IMR-90 (cell line): ENCODE measurements around the gene ZKSCAN1. TPM values are rescaled to one million over a fixed set of nuclear protein-coding genes. Genes with fewer than 3 reads are reported as not detected.
A peak's percentile ranks its signal among the peaks of the same experiment; 100 is the strongest.

Experiments
- ATAC-seq: fragments of 200-7000 bp; cut with Tn5 transposase; 2 replicates; pipeline ENCODE4 v1.9.1; 2020; ENCODE audit warnings: low read depth, mild to moderate bottlenecking, moderate library complexity
- BruUV-seq: library from RNA; stranded (reverse); fragments of 400-500 nt; replicated peaks from 2 replicates; lab custom pipeline; 2021; lab: Mats Ljungman, UMichigan
- CTCF ChIA-PET: fragments of 300-600 bp; formaldehyde crosslinking; extraction: SDS; loops from one replicate; lab custom pipeline; 2021; ENCODE audit warnings: antibody characterized with exemption; lab: Yijun Ruan, JAX
- POLR2A ChIA-PET: fragments of 300-600 bp; sonication (Branson Sonifier 250); formaldehyde crosslinking; loops from one replicate; lab custom pipeline; 2022; ENCODE audit warnings: antibody characterized with exemption; ENCODE audit not compliant: unreplicated experiment; lab: Charles Lee
- DNase-seq: peaks from one replicate; pipeline ENCODE4 v3.0.0; 2013
- H2AFZ ChIP-seq: replicated peaks from 2 replicates; pipeline ENCODE3; 2013; ENCODE audit warnings: low read length, mild to moderate bottlenecking; ENCODE audit not compliant: poor library complexity
- H2AK5ac ChIP-seq: 2 replicates; pipeline ENCODE4 v1.6.1; 2013; ENCODE audit warnings: low read depth, low read length, inconsistent platforms
- H2AK9ac ChIP-seq: replicated peaks from 2 replicates; pipeline ENCODE3; 2013; ENCODE audit warnings: mild to moderate bottlenecking, low read depth, low read length, moderate library complexity; ENCODE audit not compliant: poor library complexity
- H2BK120ac ChIP-seq: 2 replicates; pipeline ENCODE4 v1.6.1; 2013; ENCODE audit warnings: low read depth, low read length, inconsistent platforms
- H2BK15ac ChIP-seq: 3 replicates; pipeline ENCODE4 v1.6.1; 2013; ENCODE audit warnings: low read depth, low read length, inconsistent platforms
- H2BK20ac ChIP-seq: 2 replicates; pipeline ENCODE4 v1.6.1; 2013; ENCODE audit warnings: low read depth, mild to moderate bottlenecking, inconsistent platforms, low read length, moderate library complexity
- H2BK5ac ChIP-seq: 2 replicates; pipeline ENCODE4 v1.6.1; 2013; ENCODE audit warnings: mild to moderate bottlenecking, low read depth, low read length, inconsistent platforms; ENCODE audit not compliant: poor library complexity, severe bottlenecking
- H3K14ac ChIP-seq: replicated peaks from 2 replicates; pipeline ENCODE4 v1.6.1; 2013; ENCODE audit warnings: low read depth, low read length, inconsistent platforms
- H3K18ac ChIP-seq: 2 replicates; pipeline ENCODE4 v1.6.1; 2013; ENCODE audit warnings: low read depth, low read length, control low read depth
- H3K23ac ChIP-seq: 2 replicates; pipeline ENCODE4 v1.6.1; 2013; ENCODE audit warnings: low read depth, low read length, inconsistent platforms
- H3K27ac ChIP-seq: 2 replicates; pipeline ENCODE4 v1.5.1; 2013; ENCODE audit warnings: mild to moderate bottlenecking, control low read depth, low read length; ENCODE audit not compliant: insufficient read depth
- H3K27me3 ChIP-seq: 2 replicates; pipeline ENCODE4 v1.6.1; 2013; ENCODE audit warnings: low read length; ENCODE audit not compliant: control insufficient read depth, insufficient read depth
- H3K36me3 ChIP-seq: 2 replicates; pipeline ENCODE4 v1.6.1; 2013; ENCODE audit warnings: low read length, mixed read lengths; ENCODE audit not compliant: control insufficient read depth, insufficient read depth
- H3K4ac ChIP-seq: 2 replicates; pipeline ENCODE4 v1.6.1; 2013; ENCODE audit warnings: low read depth, low read length, inconsistent platforms
- H3K4me1 ChIP-seq: 2 replicates; pipeline ENCODE4 v1.6.1; 2013; ENCODE audit warnings: low read length, mixed read lengths; ENCODE audit not compliant: control insufficient read depth, insufficient read depth
- H3K4me2 ChIP-seq: 2 replicates; pipeline ENCODE4 v1.6.1; 2013; ENCODE audit warnings: low read depth, mild to moderate bottlenecking, control low read depth, low read length, moderate library complexity
- H3K4me3 ChIP-seq: 2 replicates; pipeline ENCODE4 v1.5.1; 2013; ENCODE audit warnings: low read depth, mild to moderate bottlenecking, control low read depth, low read length, moderate library complexity; ENCODE audit not compliant: insufficient read depth
- H3K56ac ChIP-seq: 2 replicates; pipeline ENCODE4 v1.6.1; 2013; ENCODE audit warnings: low read length, inconsistent platforms; ENCODE audit not compliant: insufficient read depth; ENCODE audit errors: extremely low read depth
- H3K79me1 ChIP-seq, 2 experiments: 2 replicates each; pipeline ENCODE4 v1.6.1; 2013; ENCODE audit warnings: low read length in 2 of 2, inconsistent platforms in 1 of 2, low read depth in 1 of 2
- H3K9ac ChIP-seq: 2 replicates; pipeline ENCODE4 v1.6.1; 2013; ENCODE audit warnings: low read depth, low read length, control low read depth
- H3K9me1 ChIP-seq: 2 replicates; pipeline ENCODE4 v1.6.1; 2013; ENCODE audit warnings: low read length, inconsistent platforms; ENCODE audit not compliant: insufficient read depth
- H3K9me3 ChIP-seq: 2 replicates; pipeline ENCODE4 v1.6.1; 2013; ENCODE audit warnings: low read length; ENCODE audit not compliant: control insufficient read depth, insufficient read depth
- H4K20me1 ChIP-seq: 2 replicates; pipeline ENCODE4 v1.6.1; 2013; ENCODE audit warnings: low read length, inconsistent platforms; ENCODE audit not compliant: insufficient read depth
- H4K5ac ChIP-seq: 2 replicates; pipeline ENCODE4 v1.6.1; 2013; ENCODE audit warnings: mild to moderate bottlenecking, low read depth, low read length, control low read depth
- H4K8ac ChIP-seq, 2 experiments: 2 replicates each; pipeline ENCODE4 v1.6.1; 2013; ENCODE audit warnings: low read depth in 2 of 2, low read length in 2 of 2, control low read depth in 1 of 2, inconsistent platforms in 1 of 2
- H4K91ac ChIP-seq: 2 replicates; pipeline ENCODE4 v1.6.1; 2013; ENCODE audit warnings: low read depth, low read length, inconsistent platforms; ENCODE audit not compliant: insufficient read depth
- BHLHE40 ChIP-seq: fragments of 150-350 bp; IDR thresholded peaks from 2 replicates; pipeline ENCODE4 v1.6.1; 2016; ENCODE audit warnings: mild to moderate bottlenecking, low read depth, low read length
- CEBPB ChIP-seq: IDR thresholded peaks from 2 replicates; pipeline ENCODE4 v1.6.1; 2012; ENCODE audit warnings: low read depth, low read length, improper control_type of control experiment
- CHD1 ChIP-seq: IDR thresholded peaks from 2 replicates; pipeline ENCODE4 v1.6.1; 2012; ENCODE audit warnings: low read depth, low read length, improper control_type of control experiment
- CTCF ChIP-seq: conservative IDR thresholded peaks from 2 replicates; pipeline ENCODE4 v1.5.1; 2012; ENCODE audit warnings: mild to moderate bottlenecking, low read depth, low read length, improper control_type of control experiment
- ELK1 ChIP-seq: fragments of 150-350 bp; IDR thresholded peaks from 2 replicates; pipeline ENCODE4 v1.6.1; 2016; ENCODE audit warnings: low read depth, mild to moderate bottlenecking, low read length, moderate library complexity, borderline replicate concordance
- FOS ChIP-seq: fragments of 150-350 bp; IDR thresholded peaks from 2 replicates; pipeline ENCODE4 v1.6.1; 2016; ENCODE audit warnings: low read depth, low read length
- MAFK ChIP-seq: IDR thresholded peaks from 2 replicates; pipeline ENCODE4 v1.6.1; 2012; ENCODE audit warnings: low read depth, low read length, improper control_type of control experiment
- MAZ ChIP-seq: IDR thresholded peaks from 2 replicates; pipeline ENCODE4 v1.6.1; 2012; ENCODE audit warnings: low read depth, mild to moderate bottlenecking, low read length, improper control_type of control experiment, moderate library complexity, borderline replicate concordance
- MXI1 ChIP-seq: IDR thresholded peaks from 2 replicates; pipeline ENCODE4 v1.6.1; 2012; ENCODE audit warnings: low read depth, mild to moderate bottlenecking, low read length, moderate library complexity, borderline replicate concordance
- NFE2L2 ChIP-seq: fragments of 150-350 bp; IDR thresholded peaks from 2 replicates; pipeline ENCODE4 v1.6.1; 2016; ENCODE audit warnings: low read depth, mild to moderate bottlenecking, low read length
- POLR2A ChIP-seq: IDR thresholded peaks from 2 replicates; pipeline ENCODE4 v1.6.1; 2012; ENCODE audit warnings: mild to moderate bottlenecking, low read depth, low read length
- RAD21 ChIP-seq: IDR thresholded peaks from 2 replicates; pipeline ENCODE4 v1.6.1; 2012; ENCODE audit warnings: low read length, improper control_type of control experiment
- RCOR1 ChIP-seq: IDR thresholded peaks from 2 replicates; pipeline ENCODE4 v1.6.1; 2012; ENCODE audit warnings: mild to moderate bottlenecking, low read length, improper control_type of control experiment; ENCODE audit not compliant: insufficient replicate concordance
- RFX5 ChIP-seq: IDR thresholded peaks from 2 replicates; pipeline ENCODE4 v1.8.0; 2012; ENCODE audit warnings: low read depth, mild to moderate bottlenecking, low read length, moderate library complexity
- SMC3 ChIP-seq: fragments of 150-350 bp; IDR thresholded peaks from 2 replicates; pipeline ENCODE4 v1.6.1; 2016; ENCODE audit warnings: low read depth, mild to moderate bottlenecking, antibody characterized with exemption, low read length, moderate library complexity
- USF2 ChIP-seq: fragments of 150-350 bp; IDR thresholded peaks from 2 replicates; pipeline ENCODE4 v1.6.1; 2017; ENCODE audit warnings: mild to moderate bottlenecking, antibody characterized with exemption, low read length, low read depth
- WGBS, 2 experiments: methylation state at CpG; one replicate each; pipeline versions ENCODE4 v1.1.5 to v1.1.7; 2013; ENCODE audit warnings: missing lambda C conversion rate in 2 of 2; ENCODE audit not compliant: insufficient read length in 1 of 2; ENCODE audit errors: extremely low coverage in 2 of 2; 5-methylcytosine and 5-hydroxymethylcytosine counted together
- dilution Hi-C: fragments of 300-500 bp; cut with HindIII; formaldehyde crosslinking; loops from one replicate; pipeline ENCODE4 v1.14.3; 2018; ENCODE audit warnings: low sequenced_read_pairs; ENCODE audit not compliant: unreplicated experiment
- in situ Hi-C: fragments of 300-500 bp; cut with MboI; formaldehyde crosslinking; loops from 3 replicates; pipeline ENCODE4 v1.14.3; 2019; ENCODE audit warnings: low sequenced_read_pairs, inconsistent platforms, mixed read lengths
- intact Hi-C: fragments of 100-400 bp; cut with micrococcal nuclease; formaldehyde crosslinking; loops from 2 replicates; pipeline ENCODE4 v1.10.0; 2022
- polyA plus RNA-seq, 3 experiments: library from polyadenylated mRNA; depleted of rRNA; stranded (reverse); fragments of >200 nt; gene quantifications; 2 replicates each; pipeline ENCODE4 v1.2.3, GENCODE V29; 2012; ENCODE audit warnings: low replicate concordance in 1 of 3
- total RNA-seq: library from RNA; depleted of rRNA; stranded (reverse); fragments of >200 nt; gene quantifications from 2 replicates; pipeline ENCODE4 v1.2.3, GENCODE V29; 2012

Gene ZKSCAN1
- total and polyA plus RNA-seq, 2 of the 4 experiments (the other 2 are of a cell fraction): 13.7 to 40.7 TPM

GRCh38 chr7:100033526-100033925 lies 18.1 kb downstream of the ZKSCAN1 start:
- Histone ChIP-seq H3K79me1 (peaks cover 42 to 74% of the 10 kb centered on the region in 2 experiments), H4K20me1 (peaks cover 9% of the 10 kb centered on the region; the same call in 1 of the 2 replicates), H2AK5ac (no peak overlapping the region), H4K91ac (no peak overlapping the region), H2BK15ac (peak overlapping the region; percentile 67; the same call in 1 of the 3 replicates), H3K27ac (no peak overlapping the region), H3K56ac (no peak overlapping the region), H3K4ac (peak overlapping the region; percentile 34; the same call in 1 of the 2 replicates), H3K9me3 (peaks cover 13% of the 10 kb centered on the region), H4K5ac (no peak overlapping the region), H3K23ac (no peak overlapping the region), H4K8ac (no peak overlapping the region), H2AFZ (no peak overlapping the region), H3K18ac (no peak overlapping the region), H3K14ac (no peak overlapping the region), H3K4me3 (no peak overlapping the region), H3K4me1 (peaks cover 16% of the 10 kb centered on the region), H2BK120ac (peak overlapping the region; percentile 91; the same call in 1 of the 2 replicates), H2BK5ac (no peak overlapping the region), H3K36me3 (peaks cover 52% of the 10 kb centered on the region), H3K27me3 (no peaks in the 10 kb centered on the region), H3K9ac (no peak overlapping the region), H3K4me2 (no peak overlapping the region), H2AK9ac (no peak overlapping the region), H2BK20ac (no peak overlapping the region; the same call in 1 of the 2 replicates), H3K9me1 (peaks cover 12% of the 10 kb centered on the region)
- TF ChIP-seq NFE2L2: no peak
- TF ChIP-seq POLR2A: no peak
- no peak for TF ChIP-seq ELK1
- no peak for TF ChIP-seq MAZ
- no peak for TF ChIP-seq CHD1
- no peak for TF ChIP-seq MAFK
- TF ChIP-seq CTCF: no peak
- TF ChIP-seq CEBPB: no peak
- no peak for TF ChIP-seq FOS
- no peak for TF ChIP-seq BHLHE40
- TF ChIP-seq MXI1: no peak
- TF ChIP-seq RCOR1: no peak
- no peak for TF ChIP-seq RAD21
- no peak for TF ChIP-seq USF2
- TF ChIP-seq RFX5: no peak
- no peak for TF ChIP-seq SMC3
- in situ Hi-C loops (no loop called here), intact Hi-C loops (no loop called here), dilution Hi-C loops (no loop called here)
- CTCF ChIA-PET: no interaction called here
- BruUV-seq: no TSS peak
- DNase-seq: no peak
- POLR2A ChIA-PET: no interaction called here
- no peak for ATAC-seq
- WGBS, 2 experiments: no CpG with 5 or more reads among the region's 6 CpGs
